HepG2 (cell line): ENCODE data around the gene BLVRA. TPM values are rescaled to one million over a fixed set of nuclear protein-coding genes. Genes with fewer than 3 reads are reported as not detected.
A peak's percentile ranks its signal among the peaks of the same experiment; 100 is the strongest.

ENCODE experiments used
- CBX1 ChIP-seq: IDR thresholded peaks from one replicate; pipeline ENCODE4 v1.6.1; 2016; ENCODE audit warnings: antibody characterized with exemption, low read depth
- DNMT3B ChIP-seq: conservative IDR thresholded peaks from 2 replicates; pipeline ENCODE4 v1.6.1; 2016; ENCODE audit warnings: missing biosample characterization, control low read depth
- ELF1 ChIP-seq: sonication (generic); formaldehyde crosslinking; IDR thresholded peaks from 2 replicates; pipeline ENCODE4 v1.4.0; 2020; ENCODE audit warnings: missing genetic modification reagents
- ELF4 ChIP-seq: sonication (generic); formaldehyde crosslinking; IDR thresholded peaks from 2 replicates; pipeline ENCODE4 v1.5.0; 2020; ENCODE audit warnings: missing genetic modification reagents, mild to moderate bottlenecking, moderate library complexity, borderline replicate concordance
- FOXJ3 ChIP-seq: sonication (generic); formaldehyde crosslinking; IDR thresholded peaks from 2 replicates; pipeline ENCODE4 v1.4.0; 2020; ENCODE audit warnings: missing genetic modification reagents, mild to moderate bottlenecking, borderline replicate concordance
- GABPA ChIP-seq, 2 experiments: IDR thresholded peaks; 2 replicates each; pipeline ENCODE4 v1.6.1; 2011 to 2016; ENCODE audit warnings: low read depth in 2 of 2, low read length in 1 of 2, missing biosample characterization in 1 of 2, missing genetic modification characterization in 1 of 2
- GFI1 ChIP-seq: sonication (generic); formaldehyde crosslinking; IDR thresholded peaks from 2 replicates; pipeline ENCODE4 v1.5.0; 2020; ENCODE audit warnings: missing genetic modification reagents, mild to moderate bottlenecking, borderline replicate concordance
- HNRNPH1 ChIP-seq: fragments of 200-400 bp; formaldehyde crosslinking; optimal IDR thresholded peaks from 2 replicates; pipeline ENCODE3; 2017; ENCODE audit warnings: mild to moderate bottlenecking, low read depth, low read length
- IKZF5 ChIP-seq: IDR thresholded peaks from 2 replicates; pipeline ENCODE4 v1.6.1; 2018; ENCODE audit warnings: missing genetic modification reagents, mild to moderate bottlenecking, missing compliant biosample characterization
- JUN ChIP-seq: sonication (generic); formaldehyde crosslinking; IDR thresholded peaks from 2 replicates; pipeline ENCODE4 v1.4.0; 2020; ENCODE audit warnings: mild to moderate bottlenecking, missing genetic modification reagents
- KAT8 ChIP-seq: IDR thresholded peaks from 2 replicates; pipeline ENCODE4 v1.6.1; 2016; ENCODE audit warnings: missing genetic modification reagents, missing compliant biosample characterization
- MXD4 ChIP-seq: IDR thresholded peaks from 2 replicates; pipeline ENCODE4 v1.6.1; 2016; ENCODE audit warnings: mild to moderate bottlenecking, missing biosample characterization, missing genetic modification reagents
- NCOA1 ChIP-seq: sonication (generic); formaldehyde crosslinking; IDR thresholded peaks from 2 replicates; pipeline ENCODE4 v1.9.0; 2021; ENCODE audit warnings: missing genetic modification reagents
- PHF5A ChIP-seq: IDR thresholded peaks from one replicate; pipeline ENCODE4 v1.6.1; 2018; ENCODE audit warnings: low read depth, missing genetic modification reagents; ENCODE audit not compliant: unreplicated experiment
- POLR2AphosphoS5 ChIP-seq: IDR thresholded peaks from 2 replicates; pipeline ENCODE4 v1.6.1; 2012; ENCODE audit warnings: low read depth, low read length
- ZBED4 ChIP-seq: sonication (generic); formaldehyde crosslinking; IDR thresholded peaks from 2 replicates; pipeline ENCODE4 v1.4.0; 2020; ENCODE audit warnings: missing genetic modification reagents, borderline replicate concordance
- ZNF496 ChIP-seq: sonication (generic); formaldehyde crosslinking; IDR thresholded peaks from 2 replicates; pipeline ENCODE4 v1.8.1; 2023; ENCODE audit warnings: mild to moderate bottlenecking, moderate library complexity, missing genetic modification reagents; ENCODE audit not compliant: insufficient replicate concordance
- ZNF512B ChIP-seq: sonication (generic); formaldehyde crosslinking; IDR thresholded peaks from 2 replicates; pipeline ENCODE4 v1.5.1; 2020; ENCODE audit warnings: missing genetic modification reagents, mild to moderate bottlenecking, borderline replicate concordance
- ZNF550 ChIP-seq: sonication (generic); formaldehyde crosslinking; IDR thresholded peaks from 2 replicates; pipeline ENCODE4 v1.4.0; 2020; ENCODE audit warnings: mild to moderate bottlenecking, missing genetic modification reagents, borderline replicate concordance
- polyA plus RNA-seq, 8 experiments: library from polyadenylated mRNA; depleted of rRNA in 3 of 8; stranded (reverse) in 7 of 8; unstranded in 1 of 8; fragments of >200 nt; fragmentation: Illumina TruSeq in 4 of 8; extraction: Trizol in 4 of 8; gene quantifications; 2 replicates each; pipeline versions ENCODE4 v1.2.1 to v1.2.3, GENCODE V29; 2011 to 2016; ENCODE audit warnings: low read depth in 4 of 8, missing spikeins in 1 of 8, mixed read lengths in 1 of 8; ENCODE audit not compliant: insufficient read depth in 1 of 8
- total RNA-seq, 5 experiments: library from RNA; depleted of rRNA; stranded (reverse); fragments of >200 nt; fragmentation: Illumina TruSeq; extraction: Trizol; gene quantifications; 2 replicates each; pipeline ENCODE4 v1.2.3, GENCODE V29; 2016; ENCODE audit warnings: low read depth in 1 of 5
- TF ChIP-seq, protein P1 (sequence below): IDR thresholded peaks from 2 replicates; pipeline ENCODE4 v1.6.1; 2016; ENCODE audit warnings: low read depth, control low read depth

The BLVRA gene
- total and polyA plus RNA-seq, 2 of the 13 experiments (the other 11 are each of a cell fraction or from before 2014, with no cell fraction given): 39.2 to 64.2 TPM

GRCh38 chr7:43729214-43729923 is 29.1 kb upstream of the BLVRA start, which contains the start of gene COA1 (continued):
- TF ChIP-seq ZBED4 (peak; percentile 48; the same call in 1 of the 2 replicates), POLR2AphosphoS5 (peak; percentile 96), MXD4 (CRISPR knock-in tag) (peak; percentile 80; the same call in 1 of the 2 replicates), ZNF496 (CRISPR knock-in tag) (no peak), ELF4 (CRISPR knock-in tag) (no peak; the same call in 1 of the 2 replicates), KAT8 (CRISPR knock-in tag) (peak; percentile 93), ZNF550 (CRISPR knock-in tag) (no peak), PHF5A (CRISPR knock-in tag) (no peak), GFI1 (CRISPR knock-in tag) (no peak; the same call in 1 of the 2 replicates), NCOA1 (CRISPR knock-in tag) (peak; percentile 33; the same call in 1 of the 2 replicates), JUN (CRISPR knock-in tag) (no peak), GABPA (IDR thresholded peaks at IDR 0.05; ENCODE audit: low read depth, low read length) (peak; percentile 85), GABPA (CRISPR knock-in tag; IDR thresholded peaks at IDR 0.05; ENCODE audit: low read depth) (peak; percentile 97), DNMT3B (CRISPR knock-in tag) (0 out of 2 replicates have a peak, but pooled peaks have one; percentile 40), HNRNPH1 (no peak), ZNF512B (CRISPR knock-in tag) (peak; percentile 44; the same call in 1 of the 2 replicates), CBX1 (no peak), IKZF5 (CRISPR knock-in tag) (peak; percentile 100), FOXJ3 (CRISPR knock-in tag) (peak; percentile 66; the same call in 1 of the 2 replicates), ELF1 (CRISPR knock-in tag) (peak; percentile 67)
- TF ChIP-seq, protein P1, sequence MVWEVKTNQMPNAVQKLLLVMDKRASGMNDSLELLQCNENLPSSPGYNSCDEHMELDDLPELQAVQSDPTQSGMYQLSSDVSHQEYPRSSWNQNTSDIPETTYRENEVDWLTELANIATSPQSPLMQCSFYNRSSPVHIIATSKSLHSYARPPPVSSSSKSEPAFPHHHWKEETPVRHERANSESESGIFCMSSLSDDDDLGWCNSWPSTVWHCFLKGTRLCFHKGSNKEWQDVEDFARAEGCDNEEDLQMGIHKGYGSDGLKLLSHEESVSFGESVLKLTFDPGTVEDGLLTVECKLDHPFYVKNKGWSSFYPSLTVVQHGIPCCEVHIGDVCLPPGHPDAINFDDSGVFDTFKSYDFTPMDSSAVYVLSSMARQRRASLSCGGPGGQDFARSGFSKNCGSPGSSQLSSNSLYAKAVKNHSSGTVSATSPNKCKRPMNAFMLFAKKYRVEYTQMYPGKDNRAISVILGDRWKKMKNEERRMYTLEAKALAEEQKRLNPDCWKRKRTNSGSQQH (CRISPR knock-in tag): peak; percentile 82; the same call in 1 of the 2 replicates
